HG02642 (cell line): Measurements from ENCODE around the gene SLC25A19.
A peak's percentile ranks its signal among the peaks of the same experiment; 100 is the strongest.

Experiments
- ATAC-seq: cut with Tn5 transposase; IDR thresholded peaks from one replicate; pipeline ENCODE4 v1.9.1; 2021; ENCODE audit warnings: mild to moderate bottlenecking; ENCODE audit not compliant: unreplicated experiment, poor library complexity

The SLC25A19 gene

DNA sequence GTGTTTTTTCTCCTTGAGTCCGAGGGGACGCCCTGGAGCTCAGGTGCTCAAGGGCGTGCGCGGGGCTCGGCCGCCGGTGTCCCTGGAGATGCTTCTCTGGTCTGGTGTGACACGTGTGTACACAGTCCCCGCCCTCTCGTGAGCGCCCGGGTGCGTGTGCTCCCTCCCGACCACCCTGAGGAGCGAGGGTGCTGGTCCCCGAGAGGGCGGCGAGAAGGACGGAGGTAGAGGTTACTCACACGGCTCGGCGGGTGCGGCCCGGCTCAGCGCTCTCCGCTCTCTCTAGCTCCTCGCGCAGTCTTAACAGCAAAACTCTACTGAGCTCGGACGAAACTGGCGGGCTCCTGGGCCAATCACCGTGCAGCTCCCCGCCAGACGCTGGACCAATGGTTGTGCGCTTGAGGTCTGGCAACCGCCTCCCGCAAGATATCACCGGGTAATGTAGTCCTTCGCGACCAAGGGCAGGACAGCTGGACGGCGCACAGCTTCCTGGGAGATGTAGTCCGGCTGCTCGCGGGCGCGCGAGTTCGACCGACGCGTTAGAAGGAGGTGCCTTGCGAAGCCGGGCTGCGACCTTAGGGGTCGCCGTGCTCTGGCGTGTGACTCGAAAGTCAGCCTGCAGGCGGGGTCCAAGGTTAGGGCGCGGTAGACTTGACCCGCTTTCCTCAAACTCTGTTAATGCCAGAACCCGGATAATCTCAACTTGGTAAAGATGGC, at the start of gene SLC25A19:
Gene SLC25A19, minus strand, starts transcription at position 319 of the 717 bp plus-strand sequence. CDS start 2,669 bp downstream, outside the sequence.
- ATAC-seq: peak; percentile 91

DNA sequence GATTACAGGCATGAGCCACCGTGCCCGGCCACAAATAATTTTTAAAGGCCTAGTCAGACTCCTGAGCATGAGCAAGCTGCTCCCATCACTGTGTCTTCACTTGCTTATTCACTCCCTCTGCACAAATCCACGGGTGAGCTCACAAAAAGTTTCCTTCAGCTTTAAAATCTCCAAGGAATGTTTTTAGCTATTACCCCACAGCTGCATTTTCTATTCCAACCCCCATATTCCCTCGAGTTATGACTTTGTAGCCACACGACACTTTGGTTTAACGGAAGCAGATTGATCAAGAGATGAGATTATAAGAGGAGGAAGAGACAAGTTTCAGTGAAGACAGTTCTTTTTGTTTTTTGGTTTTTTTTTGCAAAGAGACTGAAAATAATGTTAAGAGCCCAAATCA, 49.1 kb upstream of the SLC25A19 start:
- no peak for ATAC-seq

DNA sequence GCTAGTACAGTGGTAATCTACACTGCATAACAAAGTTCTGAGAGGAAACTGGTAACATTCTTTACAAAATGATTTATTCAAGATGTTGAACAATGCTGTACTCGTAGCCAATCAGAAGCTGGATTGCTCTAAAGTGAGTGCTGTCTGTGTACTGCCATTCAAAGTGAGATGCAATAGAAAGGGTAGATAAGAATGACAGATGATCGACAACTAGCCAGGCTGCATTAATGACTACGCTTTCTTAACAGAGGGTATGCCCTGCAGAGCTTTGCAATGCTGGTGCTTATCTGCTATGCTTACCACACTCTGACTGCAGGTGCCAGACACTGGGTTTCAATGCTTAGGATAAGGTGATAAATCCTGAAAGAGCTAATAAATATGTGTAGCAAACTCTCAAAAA, 46.1 kb upstream of the SLC25A19 start:
- no peak for ATAC-seq

DNA sequence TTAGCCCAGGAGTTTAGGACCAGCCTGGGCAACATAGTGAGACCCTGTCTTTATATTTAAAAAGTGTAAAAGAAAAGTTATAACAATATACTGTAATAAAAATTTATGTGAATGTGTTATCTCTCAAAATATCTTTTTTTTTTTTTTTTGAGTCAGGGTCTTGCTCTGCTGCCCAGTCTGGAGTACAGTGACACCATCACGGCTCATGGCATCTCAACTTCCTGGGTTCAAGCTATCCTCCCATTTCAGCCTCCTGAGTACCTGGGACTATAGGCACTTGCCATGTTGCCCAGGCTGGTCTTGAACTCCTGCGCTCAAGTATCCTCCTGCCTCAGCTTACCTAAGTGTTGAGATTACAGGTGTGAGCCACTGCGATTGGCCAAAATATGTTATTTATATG, 45.5 kb upstream of the SLC25A19 start:
- no peak for ATAC-seq

DNA sequence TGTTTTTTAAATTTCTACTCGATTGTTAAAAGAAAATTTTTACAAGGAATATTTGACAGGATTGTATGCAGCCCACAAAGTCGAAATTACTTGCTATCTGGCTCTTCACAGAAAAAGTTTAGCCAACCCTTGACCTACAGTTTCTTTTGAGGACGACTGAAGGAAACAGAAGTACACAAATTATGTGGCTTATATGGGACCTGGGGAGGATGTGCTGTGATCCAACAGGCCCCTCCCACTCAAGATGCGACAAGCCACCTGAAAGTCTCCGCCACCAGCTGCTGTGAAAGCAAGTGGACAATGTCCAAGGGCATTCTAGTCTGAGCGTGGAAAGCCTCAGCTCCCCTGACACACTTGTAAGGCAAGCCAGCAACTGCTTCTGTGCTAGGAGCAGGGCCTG, 42.4 kb upstream of the SLC25A19 start:
- ATAC-seq: no peak

DNA sequence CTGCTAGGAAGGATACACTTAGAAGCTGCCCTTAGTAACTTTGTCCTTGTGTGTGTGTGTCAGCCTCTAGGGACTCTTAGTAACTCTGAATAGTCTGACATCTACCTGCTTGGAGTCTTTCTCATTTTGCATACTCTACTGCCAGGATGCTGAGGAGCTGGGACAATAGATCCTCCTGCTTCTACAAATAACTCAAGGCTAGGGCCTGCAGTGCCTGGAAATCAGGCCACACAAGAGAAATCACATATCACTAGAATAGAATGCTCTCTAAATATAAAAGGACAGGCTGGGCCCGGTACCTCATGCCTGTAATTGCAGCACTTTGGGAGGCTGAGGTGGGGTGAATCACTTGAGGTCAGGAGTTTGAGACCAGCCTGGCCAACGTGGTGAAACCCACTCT, 38.5 kb upstream of the SLC25A19 start:
- ATAC-seq: no peak

DNA sequence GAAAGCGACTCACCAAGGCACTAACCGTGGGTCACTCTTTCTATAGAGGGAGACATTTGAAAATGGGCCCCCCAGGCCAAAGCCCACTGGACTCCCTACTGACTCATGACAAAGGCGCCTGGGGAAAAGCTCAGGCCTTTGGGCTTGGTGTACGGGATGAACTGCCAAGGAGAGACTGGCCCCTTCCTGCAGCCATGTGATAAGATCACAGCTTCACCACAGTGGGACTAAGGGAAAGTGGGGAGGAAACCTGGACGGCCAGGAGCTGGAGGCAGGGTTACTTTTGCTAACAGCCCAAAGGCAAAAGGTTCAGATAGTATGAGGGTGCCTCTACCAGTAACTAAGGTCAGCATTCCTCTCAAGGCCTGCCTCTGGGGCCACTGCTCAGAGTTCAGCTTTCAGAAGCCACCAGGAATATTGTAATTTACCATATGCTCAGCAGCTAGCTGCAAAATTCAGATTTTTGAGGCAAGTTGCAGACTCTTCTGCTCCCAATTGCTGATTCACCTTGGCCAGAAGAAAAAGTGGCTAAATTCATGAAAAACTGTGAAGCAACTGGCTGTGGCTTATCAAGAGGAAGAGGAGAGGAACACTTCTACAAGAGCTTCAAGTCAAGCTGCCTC, 37.1 kb upstream of the SLC25A19 start:
- ATAC-seq: no peak

- no peak for ATAC-seq
Measured at GRCh38 chr17:75325827-75326225, 36.6 kb upstream of the SLC25A19 start.

- no peak for ATAC-seq
Measured at GRCh38 chr17:75325348-75325747, 36.1 kb upstream of the SLC25A19 start.

DNA sequence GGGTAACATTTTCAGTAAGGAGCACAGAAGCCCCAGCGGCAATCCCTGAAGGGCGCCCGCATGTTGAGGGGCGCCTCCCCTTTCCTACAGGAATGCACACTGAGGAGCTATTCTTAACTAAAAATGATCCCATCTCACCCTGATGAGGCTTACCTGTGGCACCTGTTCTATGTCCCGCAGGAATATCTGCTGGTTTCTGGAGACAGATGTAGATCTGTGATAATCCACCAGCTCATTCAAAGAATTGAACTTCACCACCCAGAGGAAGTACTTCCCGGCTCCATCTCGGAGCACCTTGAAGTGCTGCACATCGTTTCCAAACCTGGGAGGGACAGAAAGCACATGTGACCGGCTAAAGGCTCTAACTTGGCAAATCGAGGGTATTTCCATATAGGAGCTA, 32.3 kb upstream of the SLC25A19 start:
- no peak for ATAC-seq

DNA sequence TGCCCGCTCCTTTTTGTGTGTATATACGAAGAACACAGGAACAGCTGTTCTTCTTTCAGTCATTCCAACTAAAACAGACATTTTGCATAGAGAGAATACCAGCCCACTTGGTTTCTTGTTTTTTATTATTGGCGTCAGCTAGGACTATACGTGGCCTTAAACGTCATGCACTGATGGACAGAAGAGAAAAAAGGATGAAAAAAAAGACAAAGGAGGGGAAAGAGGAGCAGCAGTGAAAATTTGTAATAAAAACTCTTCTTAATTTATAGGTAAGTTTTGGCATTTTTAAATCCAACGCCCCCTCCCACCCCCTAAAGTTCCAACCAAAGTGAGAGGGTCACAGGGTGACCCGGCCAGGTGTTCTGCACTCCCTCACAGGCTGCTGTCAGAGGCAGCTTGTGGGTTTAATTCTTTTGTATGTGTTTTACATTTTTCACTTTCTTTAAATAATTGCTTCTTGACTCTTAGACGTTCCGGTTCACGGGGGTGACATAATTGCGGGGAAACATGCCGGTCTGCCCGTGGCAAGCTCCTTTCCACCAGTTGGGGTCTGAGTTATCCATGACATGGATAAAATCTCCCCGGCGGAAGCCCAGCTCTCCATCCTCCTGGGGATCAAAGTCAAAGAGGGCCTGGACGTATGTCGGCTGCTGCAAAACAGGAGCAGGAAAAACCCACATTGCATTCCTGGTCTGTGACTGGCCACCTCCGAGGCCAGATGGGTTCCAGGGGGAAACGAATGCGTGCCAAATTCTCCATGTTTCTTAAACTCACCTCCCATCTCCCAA, 30.9 kb upstream of the SLC25A19 start:
- peak; percentile 50 for ATAC-seq

- ATAC-seq: no peak
Measured at GRCh38 chr17:75318615-75319222, 29.5 kb upstream of the SLC25A19 start.

- ATAC-seq: no peak
Measured at GRCh38 chr17:75318211-75318610, 29.0 kb upstream of the SLC25A19 start.

DNA sequence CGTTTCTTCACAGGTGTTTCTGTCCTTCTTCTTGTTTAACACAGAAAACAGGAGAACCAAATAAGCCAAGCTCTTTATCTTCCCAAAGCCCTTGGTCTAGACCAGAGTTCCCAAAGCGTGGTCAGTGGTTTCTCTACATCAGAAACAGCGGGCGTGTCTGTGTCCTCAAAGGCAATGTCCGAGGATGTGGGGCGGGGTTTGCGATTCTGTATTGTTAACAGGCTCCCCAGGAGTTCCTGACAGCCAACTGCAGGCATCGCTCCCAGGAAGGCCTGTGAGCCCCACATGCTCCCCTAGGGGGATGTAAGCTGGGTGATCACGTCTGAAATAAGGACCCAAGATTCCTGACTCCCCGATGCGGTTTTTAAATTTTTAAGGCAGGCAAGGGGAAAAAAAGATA, 28.4 kb upstream of the SLC25A19 start:
- no peak for ATAC-seq

- ATAC-seq: no peak
Measured at GRCh38 chr17:75316253-75316652, 27.0 kb upstream of the SLC25A19 start.

- ATAC-seq: no peak
Measured at GRCh38 chr17:75315541-75316243, 26.5 kb upstream of the SLC25A19 start.

- ATAC-seq: no peak
Measured at GRCh38 chr17:75313941-75314551, 24.8 kb upstream of the SLC25A19 start.

DNA sequence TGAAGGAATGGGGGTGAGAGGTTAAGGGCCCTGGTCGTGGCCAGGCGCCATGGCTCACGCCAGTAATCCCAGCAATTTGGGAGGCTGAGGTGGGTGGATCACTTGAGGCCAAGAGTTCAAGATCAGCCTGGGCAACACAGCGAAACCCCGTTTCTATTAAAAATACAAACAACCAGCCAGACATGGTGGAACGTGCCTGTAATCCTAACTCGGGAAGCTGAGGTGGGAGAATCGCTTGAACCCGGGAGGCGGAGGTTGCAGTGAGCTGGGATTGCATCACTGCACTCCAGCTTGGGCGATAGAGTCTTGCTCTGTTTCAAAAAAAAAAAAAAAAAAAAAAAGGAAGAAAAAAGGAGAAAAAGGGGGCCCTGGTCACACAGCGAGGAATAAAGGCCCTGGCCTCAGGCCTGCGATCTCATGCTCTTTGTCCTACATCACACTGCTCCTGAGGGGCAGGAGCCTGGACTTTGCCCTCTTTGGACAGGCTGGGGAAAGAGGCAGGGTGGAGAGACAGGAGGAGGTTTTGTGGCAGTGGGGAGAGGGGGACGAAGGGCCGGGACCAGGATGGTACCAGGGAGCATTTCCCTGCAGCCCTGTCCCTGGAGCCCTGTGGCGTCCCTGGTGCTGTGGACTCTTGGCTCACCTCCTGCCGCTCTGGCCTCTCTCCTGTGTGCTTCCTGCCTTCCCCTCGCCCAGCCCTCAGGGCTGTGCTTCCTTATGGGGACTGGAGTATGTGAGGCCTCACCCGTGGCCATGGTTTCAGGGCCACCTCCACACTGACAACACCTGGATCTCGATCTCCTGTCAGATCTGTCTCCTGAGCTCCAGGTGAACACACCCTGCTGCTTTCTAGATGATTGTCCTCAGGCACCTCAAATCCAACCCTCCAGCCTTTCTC, 19.7 kb upstream of the SLC25A19 start:
- ATAC-seq: no peak
